GM19463 (cell line): ENCODE results near the gene SNX9.
A peak's percentile ranks its signal among the peaks of the same experiment; 100 is the strongest.
"Not testable (repeated sequence)": the region's sequence is repeated elsewhere in the genome, so short reads cannot be mapped to it uniquely, and the experiment has no call there.

Source experiments
- ATAC-seq: cut with Tn5 transposase; IDR thresholded peaks from one replicate; pipeline ENCODE4 v1.9.1; 2021; ENCODE audit warnings: mild to moderate bottlenecking, moderate library complexity; ENCODE audit not compliant: unreplicated experiment

SNX9 gene

DNA sequence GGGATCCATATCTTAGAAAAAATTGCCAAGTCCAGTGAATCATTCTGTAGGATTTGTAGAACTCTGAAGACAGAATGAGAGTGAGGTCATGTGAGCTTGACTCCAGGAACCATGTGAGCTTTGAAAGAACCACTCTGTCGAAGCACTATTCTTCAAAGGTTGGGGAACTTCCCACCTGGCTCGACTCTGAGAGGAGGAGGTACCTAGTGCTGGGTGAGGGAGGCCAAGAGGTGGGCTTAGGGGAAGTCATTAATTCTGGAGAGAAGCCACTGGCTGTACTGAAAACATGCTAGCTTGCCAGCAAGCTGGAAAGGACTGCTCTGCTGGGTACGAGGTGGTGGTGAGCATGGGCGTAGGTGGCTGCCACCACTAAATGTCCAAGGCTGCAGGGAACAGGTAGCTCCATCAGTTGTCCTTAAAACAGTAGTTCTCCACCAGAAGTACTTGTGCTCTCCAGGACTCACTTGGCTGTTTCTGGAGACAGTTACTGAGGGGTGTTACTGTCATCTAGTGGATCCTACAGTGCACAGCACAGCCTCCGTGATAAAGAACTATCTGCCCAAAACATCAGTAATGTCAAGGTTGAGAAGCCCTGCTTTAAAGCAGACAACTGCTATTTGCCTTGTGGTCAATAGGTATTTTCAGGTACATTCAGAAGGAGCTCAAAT, 124.0 kb downstream of the SNX9 start:
- ATAC-seq = peak; percentile 60

DNA sequence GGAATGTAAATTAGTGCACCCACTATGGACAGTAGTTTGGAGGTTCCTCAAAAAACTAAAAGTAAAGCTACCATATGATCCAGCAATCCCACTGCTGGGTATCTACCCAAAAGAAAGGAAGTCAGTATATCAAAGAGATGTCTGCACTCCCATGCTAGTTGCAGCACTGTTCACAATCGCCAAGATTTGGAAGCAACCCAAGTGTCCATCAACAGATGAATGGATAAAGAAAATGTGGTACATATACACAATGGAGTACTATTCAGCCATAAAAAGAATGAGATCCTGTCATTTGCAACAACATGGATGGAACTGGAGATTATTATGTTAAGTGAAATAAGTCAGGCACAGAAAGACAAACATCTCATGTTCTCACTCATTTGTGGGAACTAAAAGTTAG, 127.9 kb downstream of the SNX9 start:
- not testable (repeated sequence) for ATAC-seq

DNA sequence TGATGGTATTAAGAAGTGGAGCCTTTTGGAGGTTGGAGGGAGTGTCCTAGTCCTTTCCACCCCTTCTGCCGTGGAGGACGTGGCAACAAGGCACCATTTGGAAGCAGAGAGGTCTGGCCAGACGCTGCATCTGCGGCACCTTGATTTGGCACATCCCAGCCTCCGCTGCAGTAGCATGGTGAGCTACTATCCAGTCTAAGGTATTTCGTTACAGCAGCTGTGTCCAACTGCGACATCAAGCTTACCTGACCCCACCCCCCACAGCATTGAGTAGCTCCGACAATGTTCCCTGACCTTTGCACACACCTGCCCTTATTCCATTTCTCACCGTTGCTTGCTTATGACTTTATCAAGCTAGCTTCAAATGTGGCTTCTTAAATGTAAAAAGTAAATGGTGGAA, 128.8 kb downstream of the SNX9 start:
- no peak for ATAC-seq

DNA sequence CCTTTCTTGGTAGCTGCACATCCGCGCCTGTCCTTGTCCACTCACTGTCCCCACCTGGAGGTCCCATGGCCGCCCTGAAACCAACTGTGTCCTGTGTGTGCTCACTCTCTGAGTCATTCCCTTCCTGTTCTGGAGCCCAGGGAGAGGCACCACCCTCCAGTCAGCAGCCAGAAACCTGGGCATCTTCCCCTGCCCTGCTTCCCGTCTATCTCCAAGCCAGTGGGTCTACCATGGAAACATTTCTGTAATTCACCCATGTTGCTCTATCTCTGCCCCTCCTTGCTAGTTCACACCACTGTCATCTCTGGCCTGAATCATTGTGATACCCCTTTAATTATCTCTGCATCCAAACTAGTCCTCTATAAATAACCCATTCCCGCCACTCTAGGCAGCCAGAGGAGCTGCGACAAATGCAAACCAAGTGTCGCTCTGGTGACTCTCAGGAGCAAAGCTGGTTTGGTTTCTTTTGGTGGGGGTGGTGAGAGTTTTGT, 129.9 kb downstream of the SNX9 start:
- no peak for ATAC-seq

DNA sequence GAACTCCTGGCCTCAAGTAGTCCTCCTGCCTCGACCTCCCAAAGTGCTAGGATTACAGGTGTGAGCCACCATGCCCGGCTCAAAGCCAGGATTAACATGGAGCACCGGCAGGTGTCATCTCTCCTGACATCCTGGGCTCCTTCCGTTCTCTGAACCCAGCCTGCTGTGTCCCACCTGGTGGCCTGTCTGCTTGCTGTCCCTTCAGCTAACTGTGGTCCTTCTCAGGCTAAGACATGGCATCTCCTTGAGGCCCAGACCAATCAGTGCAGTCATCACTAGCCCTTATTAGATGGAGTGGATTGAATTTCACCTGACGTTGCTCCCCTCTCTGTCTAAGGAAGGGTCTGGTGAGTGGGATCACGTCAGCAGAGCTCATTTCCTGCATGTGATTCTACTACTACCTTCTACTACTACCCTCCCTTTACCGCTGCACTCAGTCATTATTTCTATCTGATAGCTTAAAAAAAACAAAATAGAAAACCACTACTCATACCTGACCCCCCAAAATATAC, 130.6 kb downstream of the SNX9 start:
- ATAC-seq = no peak

DNA sequence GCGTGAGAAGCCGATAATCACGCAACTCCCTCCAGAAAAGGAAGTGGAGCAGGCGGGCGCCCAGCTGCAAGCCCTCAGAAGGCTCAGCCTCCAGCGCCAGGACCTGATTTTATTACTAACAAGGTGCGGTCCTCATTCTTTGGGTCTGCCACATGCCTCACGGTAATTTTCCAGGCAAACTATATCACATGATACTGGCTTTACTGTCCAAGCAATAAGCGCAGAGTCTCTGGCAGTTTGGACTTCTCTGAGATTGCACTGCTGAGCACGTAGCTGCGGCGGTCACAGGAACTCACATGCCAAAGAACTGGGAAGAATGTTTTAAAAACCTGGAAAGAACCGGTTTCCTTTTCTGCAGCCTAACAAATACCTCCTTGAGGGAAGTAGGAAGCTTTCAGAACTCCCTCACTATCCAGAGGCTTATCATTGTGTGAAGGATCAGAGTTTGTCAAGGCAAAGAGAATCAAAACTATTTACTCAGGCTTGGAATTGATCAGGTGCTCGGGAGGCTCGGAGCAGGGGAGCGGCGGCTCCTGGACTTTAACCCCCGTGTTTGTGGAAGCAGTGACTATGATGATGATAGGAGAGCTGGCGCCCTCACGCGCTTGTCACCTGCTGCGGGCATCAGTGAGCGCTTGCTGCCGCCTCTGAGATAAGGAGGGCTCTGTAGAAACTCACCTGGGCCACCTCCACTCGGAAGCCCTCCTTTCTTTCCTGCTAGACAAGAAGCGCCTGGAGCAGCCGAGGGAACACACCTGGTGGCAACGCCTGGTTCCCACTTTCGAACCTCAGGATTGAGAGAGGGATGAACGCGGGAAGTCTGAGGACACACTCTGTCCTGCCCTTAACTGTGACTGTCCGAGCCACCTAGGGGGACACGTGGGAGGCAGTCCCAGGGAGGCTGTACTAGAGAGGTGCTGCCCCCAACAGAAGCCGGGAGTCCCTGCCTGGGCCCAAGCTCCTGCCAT, 131.4 kb downstream of the SNX9 start:
- no peak for ATAC-seq

DNA sequence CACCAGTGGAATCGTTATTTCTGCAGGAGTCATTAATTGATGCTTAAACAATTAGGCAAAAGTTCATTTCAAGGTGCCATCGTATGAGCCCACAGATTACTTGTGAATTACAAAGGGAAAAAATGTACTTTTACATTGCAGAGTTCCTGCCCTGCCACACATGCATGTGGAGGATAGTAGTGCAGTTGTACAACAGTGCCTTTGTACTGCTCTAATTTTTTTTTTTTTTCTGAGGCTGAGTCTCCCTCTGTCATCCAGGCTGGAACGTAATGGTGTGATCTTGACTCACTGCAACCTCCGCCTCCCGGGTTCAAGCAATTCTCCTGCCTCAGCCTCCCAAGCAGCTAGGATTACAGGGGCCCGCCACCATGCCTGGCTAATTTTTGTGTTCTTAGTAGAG, 132.6 kb downstream of the SNX9 start:
- no peak for ATAC-seq

DNA sequence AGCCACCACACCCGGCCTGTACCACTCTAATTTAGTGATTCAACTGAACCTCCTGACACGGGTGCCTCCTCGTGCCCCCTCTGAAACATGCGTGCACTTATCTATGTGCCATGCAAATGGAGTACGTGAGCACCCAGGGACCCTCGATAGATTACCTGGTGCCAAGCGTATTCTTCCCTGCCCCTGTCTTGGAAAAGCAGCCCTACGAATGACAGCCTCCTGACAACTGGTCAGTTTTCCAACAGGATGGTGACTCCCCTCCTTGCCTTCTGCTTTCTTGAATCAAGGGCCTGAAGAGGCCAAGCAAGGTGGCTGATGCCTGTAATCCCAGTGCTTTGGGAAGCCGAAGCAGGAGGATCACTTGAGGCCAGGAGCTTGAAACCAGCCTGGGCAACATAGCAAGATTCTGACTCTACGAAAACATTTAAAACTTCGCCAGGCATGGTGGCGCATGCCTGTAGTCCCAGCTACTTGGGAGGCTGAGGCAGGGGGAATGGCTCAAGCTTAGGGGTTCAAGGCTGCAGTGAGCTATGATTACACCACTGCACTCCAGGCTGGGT, 133.2 kb downstream of the SNX9 start:
- ATAC-seq = no peak

DNA sequence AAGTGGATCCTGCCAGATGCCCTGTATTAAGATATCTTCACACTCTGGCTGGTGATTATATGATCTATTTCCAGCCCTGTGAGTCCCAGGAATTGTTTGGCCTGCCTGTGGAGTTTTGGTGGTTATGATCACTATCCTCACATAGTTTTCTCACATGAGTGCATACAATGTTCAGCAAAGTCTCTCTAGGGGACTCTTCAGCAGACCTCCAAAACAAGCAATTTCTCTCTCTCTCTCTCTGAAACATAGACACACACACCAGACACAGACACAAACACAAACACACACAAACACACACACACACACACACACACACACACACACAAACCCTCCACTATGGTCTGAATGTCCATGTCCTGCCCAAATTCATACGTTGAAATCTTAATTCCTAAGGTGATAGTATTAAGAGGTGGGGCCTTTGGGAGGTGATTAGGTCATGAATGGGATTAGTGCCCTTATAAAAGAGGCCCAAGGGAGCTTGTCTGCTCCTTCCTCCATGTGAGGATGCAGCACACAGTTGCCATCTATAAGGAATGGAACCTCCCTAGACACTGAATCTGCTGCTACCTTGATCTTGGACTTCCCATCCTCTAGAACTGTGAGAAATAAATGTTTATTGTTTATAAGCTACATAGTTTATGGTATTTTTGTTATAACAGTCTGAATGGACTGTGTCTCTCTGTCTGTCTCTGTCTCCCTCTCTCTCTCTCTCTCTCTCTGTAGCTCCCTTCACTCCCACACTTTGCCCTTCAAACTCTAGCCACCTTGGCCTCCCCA, 136.6 kb downstream of the SNX9 start:
- ATAC-seq = no peak

DNA sequence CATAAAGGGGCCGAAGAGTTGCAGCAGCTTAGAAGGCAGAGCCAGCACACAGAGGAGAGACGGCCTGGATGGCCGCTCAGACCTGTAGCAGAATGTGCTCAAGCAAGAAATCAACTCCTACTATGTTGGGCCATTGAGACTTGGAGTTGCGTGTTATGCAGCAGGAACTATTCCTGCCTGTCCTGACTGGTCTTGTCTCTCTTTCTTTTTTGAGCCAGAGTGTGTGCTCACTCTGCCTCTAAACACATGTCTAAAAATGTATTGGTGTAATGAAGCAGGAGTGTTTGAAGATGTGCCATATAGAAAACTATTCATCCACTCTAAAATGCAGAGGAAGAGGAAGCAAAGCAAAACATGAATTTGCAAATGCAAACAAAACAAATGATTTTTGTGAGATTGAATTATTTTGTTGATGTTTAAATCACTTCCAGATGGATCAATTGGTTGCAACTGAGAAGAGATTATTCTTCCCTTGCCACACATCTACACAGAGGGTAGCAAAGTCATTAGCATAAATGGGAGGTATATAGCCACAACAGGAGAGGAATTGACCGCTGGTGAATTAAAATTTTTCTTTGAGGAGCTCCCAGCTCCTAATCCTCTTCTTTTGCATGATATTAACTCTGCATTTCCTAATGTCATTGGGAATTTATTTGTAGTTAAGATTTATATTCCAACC, 138.2 kb downstream of the SNX9 start:
- ATAC-seq = no peak

DNA sequence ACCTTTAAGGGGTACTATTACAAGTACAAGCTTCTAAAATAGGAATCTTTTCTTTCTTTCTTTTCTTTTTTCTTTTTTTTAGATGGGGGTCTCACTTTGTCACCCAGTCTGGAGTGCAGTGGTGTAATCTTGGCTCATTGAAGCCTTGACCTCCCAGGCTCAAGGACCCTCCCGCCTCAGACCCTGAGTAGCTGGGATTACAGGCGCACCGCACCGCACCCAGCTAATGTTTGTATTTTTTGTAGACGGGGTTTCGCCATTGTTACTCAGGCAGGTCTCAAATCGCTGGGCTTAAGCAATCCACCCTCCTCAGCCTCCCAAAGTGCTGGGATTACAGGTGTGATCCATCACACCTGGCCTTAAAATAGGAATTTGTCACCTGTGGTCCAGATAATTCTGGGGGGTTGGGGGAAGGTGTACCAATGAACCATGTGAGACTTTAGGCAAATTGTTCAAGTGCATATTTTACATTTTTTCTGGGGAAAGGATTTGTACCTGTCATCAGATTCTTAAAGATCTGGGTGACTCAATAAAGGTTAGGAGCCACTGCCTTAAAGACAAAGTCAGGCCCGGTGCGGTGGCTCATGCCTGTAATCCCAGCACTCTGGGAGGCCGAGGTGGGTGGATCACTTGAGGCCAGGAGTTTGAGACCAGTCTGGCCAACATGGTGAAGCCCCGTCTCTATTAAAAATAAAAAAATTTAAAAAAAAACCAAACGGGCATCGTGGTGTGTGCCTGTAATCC, 139.0 kb downstream of the SNX9 start:
- no peak for ATAC-seq

DNA sequence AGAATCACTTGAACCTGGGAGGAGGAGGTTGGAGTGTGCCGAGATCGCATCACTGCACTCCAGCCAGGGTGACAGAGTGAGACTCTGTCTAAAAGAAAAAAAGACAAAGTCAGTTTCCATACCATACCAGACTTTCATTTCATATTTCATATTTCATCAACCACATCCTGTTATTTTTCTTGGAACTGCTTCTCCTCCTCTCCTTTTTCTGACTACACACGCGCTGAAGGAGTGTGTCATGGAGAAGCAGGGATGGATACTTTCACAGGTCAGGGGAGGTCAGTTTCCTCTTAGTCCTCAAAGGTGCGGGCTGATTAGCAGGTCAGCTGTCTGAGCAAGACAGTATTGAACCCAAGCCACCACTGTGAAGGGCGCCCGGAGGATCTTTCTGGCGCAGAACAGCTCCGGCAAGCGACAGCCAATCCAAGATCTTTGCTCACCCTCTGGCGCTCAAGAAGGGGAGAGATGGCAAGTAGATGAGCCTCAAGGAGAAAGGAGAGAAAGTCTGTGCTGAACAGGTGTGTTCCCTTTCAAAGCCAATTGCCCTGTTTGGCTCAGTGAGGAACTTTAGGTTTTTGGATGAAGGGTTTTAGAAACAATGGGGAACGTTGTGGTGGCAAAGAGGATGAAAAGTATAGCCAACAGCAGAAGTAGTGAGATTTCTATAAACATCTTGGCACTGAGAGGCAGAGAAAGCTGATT, 139.7 kb downstream of the SNX9 start:
- no peak for ATAC-seq

DNA sequence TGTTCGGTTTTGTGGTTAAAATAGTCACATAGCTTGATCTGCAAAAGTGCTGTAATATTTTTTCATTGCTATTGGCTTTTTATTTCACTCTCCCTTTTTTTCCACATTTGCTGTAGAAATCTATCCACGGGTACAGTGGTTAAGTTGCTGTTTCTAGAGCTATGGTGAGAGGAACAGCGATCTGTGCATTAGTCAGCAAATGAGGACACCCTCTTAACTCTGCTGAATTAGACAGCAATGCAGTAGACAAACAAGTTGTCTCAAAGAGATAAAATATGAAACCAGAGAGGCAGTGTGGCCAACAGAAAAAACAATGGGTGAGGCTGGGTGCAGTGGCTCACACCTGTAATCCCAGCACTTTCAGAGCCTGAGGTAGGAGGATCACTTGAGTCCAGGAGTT, 141.1 kb downstream of the SNX9 start:
- ATAC-seq = no peak

DNA sequence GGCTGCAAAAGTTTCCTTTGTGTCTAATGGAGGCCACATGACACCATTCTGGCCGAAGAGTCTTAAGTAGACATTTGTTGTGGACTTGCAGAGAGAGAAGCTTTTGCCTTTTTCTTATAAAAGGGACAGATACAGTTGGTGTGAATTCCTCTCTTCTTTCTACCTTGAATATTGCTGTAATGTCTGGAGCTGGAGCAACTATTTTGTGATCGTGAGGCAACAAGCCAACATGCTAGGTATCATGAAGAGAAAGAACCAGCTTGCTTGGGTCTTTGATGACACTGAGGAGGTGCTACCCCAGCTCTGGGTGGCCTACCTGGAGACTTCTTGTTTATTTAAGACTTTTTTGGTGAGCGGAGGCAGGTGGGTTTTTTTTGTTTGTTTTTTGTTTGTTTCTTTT, 142.3 kb downstream of the SNX9 start:
- no peak for ATAC-seq

DNA sequence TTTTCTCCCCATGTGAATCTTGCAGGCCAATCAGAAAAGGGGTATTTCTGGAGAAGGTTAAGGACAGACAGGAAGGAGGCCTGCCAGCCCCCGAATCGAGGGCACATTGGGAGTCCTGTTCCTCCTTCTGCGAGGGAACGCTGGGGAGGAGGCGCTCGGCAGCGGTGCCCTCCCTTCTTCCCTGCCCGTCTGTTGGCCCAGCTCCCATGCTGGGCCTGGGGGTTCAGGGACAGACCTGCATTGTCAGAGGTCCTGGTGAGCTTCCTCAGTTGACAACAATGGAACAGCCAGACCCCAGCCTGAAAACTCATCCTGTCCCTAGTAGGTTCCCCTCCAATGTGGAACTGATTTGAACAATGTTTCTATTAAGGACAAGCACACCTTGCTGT, 143.5 kb downstream of the SNX9 start:
- no peak for ATAC-seq

DNA sequence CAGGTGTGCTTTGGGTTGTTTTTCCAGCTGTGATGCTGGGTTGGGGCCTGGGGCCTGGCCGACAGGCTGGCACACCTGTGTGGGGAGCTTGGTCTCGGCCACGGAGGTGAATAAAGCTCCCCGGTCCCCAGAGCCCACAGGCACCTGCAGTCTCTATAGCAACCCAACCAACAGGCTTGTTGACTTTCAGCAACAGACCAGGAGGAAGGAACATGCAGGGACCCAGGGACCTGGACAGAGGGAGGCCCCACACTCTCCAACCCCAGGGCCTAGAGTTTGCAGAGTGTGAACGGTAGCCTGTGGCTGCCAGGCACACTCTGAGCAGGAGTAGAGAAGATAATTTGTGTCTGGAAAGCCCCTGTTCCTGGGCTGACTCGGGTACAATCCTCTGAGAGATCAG, 144.0 kb downstream of the SNX9 start:
- no peak for ATAC-seq

DNA sequence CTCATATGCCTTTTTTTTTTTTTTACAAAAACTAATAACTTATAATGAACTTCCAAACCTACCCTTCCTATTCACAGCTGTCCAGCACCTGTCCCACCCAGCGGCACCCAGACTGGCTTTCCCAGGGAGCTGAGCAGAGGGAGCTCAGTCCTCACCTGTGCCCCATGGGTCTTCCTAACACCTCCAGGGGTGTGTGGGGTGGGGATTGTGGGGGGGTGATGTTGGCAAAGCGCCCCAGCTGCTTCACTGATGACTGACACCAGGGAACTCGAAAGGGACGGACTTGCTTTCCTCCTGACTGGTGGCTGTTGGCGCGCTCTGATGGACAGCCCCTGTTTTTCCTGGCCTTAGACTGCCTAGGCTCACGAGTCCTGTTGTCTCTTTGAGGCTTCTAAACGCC, 144.4 kb downstream of the SNX9 start:
- no peak for ATAC-seq

DNA sequence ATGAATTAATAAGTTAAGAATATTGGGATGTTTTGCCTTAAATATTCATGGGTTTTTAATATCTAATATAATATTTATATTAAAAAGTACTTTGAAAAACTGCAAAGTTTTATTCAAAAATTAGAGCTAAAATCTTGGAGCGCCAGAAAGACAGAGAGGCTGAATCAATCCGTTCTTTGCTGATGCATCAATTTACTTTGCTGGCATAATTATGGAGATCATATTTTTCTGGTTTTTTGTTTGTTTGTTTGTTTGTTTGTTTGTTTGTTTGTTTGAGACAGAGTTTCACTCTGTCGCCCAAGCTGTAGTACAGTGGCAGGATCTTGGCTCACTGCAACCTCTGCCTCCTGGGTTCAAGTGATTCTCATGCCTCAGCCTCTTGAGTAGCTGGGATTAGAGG, 149.1 kb downstream of the SNX9 start:
- not testable (repeated sequence) for ATAC-seq

DNA sequence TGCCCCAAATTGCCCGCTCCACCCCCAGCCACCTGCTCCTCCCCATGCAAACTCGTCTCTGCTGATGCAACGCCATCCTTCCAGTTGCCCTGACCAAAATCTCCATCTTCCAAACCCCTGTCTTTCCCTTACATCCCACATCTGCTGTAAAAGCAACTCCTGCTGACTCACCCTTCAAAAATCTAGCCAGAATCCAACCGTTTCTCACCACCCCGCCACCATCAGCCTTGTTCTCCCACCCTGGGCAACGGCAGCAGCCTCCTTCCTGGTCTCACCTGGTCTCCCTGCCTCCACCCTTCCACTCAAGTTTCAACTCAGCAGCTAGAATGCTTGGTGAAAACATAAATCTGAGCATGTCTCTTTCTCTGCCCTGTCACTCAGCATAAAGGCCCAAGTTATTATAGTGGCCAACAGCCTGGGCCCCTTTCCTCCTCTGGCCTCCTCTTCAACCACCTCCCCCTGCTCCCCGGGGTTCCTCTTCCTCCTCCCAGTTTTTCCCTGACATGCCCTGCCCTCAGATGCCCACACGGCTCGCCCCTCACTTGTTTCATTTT, 151.4 kb downstream of the SNX9 start:
- no peak for ATAC-seq
